ENCODE data around the gene OCA2.

OCA2 gene

GRCh38 chr15:27797765-27798164, 301.4 kb downstream of the OCA2 start:
- no peak for TF ChIP-seq REST (IDR thresholded peaks at IDR 0.05; ENCODE audit: low read depth)
- TF ChIP-seq CREB1 (IDR thresholded peaks at IDR 0.05; ENCODE audit: low read depth) = no peak
- no peak for TF ChIP-seq TEAD4 (IDR thresholded peaks at IDR 0.05)
- no peak for TF ChIP-seq EP300 (IDR thresholded peaks at IDR 0.05; ENCODE audit: borderline replicate concordance)
- TF ChIP-seq EGR1 (IDR thresholded peaks at IDR 0.05) = no peak
- no peak for TF ChIP-seq FOXM1 (IDR thresholded peaks at IDR 0.05; ENCODE audit: borderline replicate concordance, low read depth)
- no peak for TF ChIP-seq USF1 (IDR thresholded peaks at IDR 0.05)
- TF ChIP-seq ZBTB7A (IDR thresholded peaks at IDR 0.05; ENCODE audit: low read depth) = no peak
- no peak for TF ChIP-seq TAF1 (IDR thresholded peaks at IDR 0.05; ENCODE audit: low read depth)
- TF ChIP-seq YY1 (IDR thresholded peaks at IDR 0.05; ENCODE audit: low read depth) = no peak
- TF ChIP-seq TCF12 (IDR thresholded peaks at IDR 0.05; ENCODE audit: low read depth) = no peak
- TF ChIP-seq NFIC (IDR thresholded peaks at IDR 0.05) = no peak
- TF ChIP-seq CEBPB (IDR thresholded peaks at IDR 0.05) = no peak

GRCh38 chr15:27796405-27797320, 302.5 kb downstream of the OCA2 start:
- TF ChIP-seq NFIC (IDR thresholded peaks at IDR 0.05) (no peak), TEAD4 (IDR thresholded peaks at IDR 0.05) (no peak), REST (IDR thresholded peaks at IDR 0.05; ENCODE audit: low read depth) (no peak), ZBTB7A (IDR thresholded peaks at IDR 0.05; ENCODE audit: low read depth) (no peak), TAF1 (IDR thresholded peaks at IDR 0.05; ENCODE audit: low read depth) (no peak), CREB1 (IDR thresholded peaks at IDR 0.05; ENCODE audit: low read depth) (no peak), EGR1 (IDR thresholded peaks at IDR 0.05) (no peak), FOXM1 (IDR thresholded peaks at IDR 0.05; ENCODE audit: borderline replicate concordance, low read depth) (no peak), YY1 (IDR thresholded peaks at IDR 0.05; ENCODE audit: low read depth) (no peak), EP300 (IDR thresholded peaks at IDR 0.05; ENCODE audit: borderline replicate concordance) (no peak), TCF12 (IDR thresholded peaks at IDR 0.05; ENCODE audit: low read depth) (no peak), CEBPB (IDR thresholded peaks at IDR 0.05) (no peak), USF1 (IDR thresholded peaks at IDR 0.05) (no peak), RAD21 (IDR thresholded peaks at IDR 0.05; ENCODE audit: low read depth) (no peak), MAX (IDR thresholded peaks at IDR 0.05) (no peak)

GRCh38 chr15:27792756-27793264, 306.3 kb downstream of the OCA2 start:
- no peak for TF ChIP-seq EP300 (IDR thresholded peaks at IDR 0.05; ENCODE audit: borderline replicate concordance)
- no peak for TF ChIP-seq ZBTB7A (IDR thresholded peaks at IDR 0.05; ENCODE audit: low read depth)
- TF ChIP-seq TAF1 (IDR thresholded peaks at IDR 0.05; ENCODE audit: low read depth) = no peak
- no peak for TF ChIP-seq REST (IDR thresholded peaks at IDR 0.05; ENCODE audit: low read depth)
- no peak for TF ChIP-seq RAD21 (IDR thresholded peaks at IDR 0.05; ENCODE audit: low read depth)
- TF ChIP-seq TEAD4 (IDR thresholded peaks at IDR 0.05) = no peak
- TF ChIP-seq CEBPB (IDR thresholded peaks at IDR 0.05) = no peak
- TF ChIP-seq EGR1 (IDR thresholded peaks at IDR 0.05) = no peak
- no peak for TF ChIP-seq MAX (IDR thresholded peaks at IDR 0.05)
- no peak for TF ChIP-seq NFIC (IDR thresholded peaks at IDR 0.05)
- TF ChIP-seq TCF12 (IDR thresholded peaks at IDR 0.05; ENCODE audit: low read depth) = no peak
- TF ChIP-seq YY1 (IDR thresholded peaks at IDR 0.05; ENCODE audit: low read depth) = no peak
- TF ChIP-seq FOXM1 (IDR thresholded peaks at IDR 0.05; ENCODE audit: borderline replicate concordance, low read depth) = no peak
- no peak for TF ChIP-seq CREB1 (IDR thresholded peaks at IDR 0.05; ENCODE audit: low read depth)
